SH-SY5Y (cell line): Measurements from ENCODE around the gene TARBP2.

Source experiments
- GATA2 ChIP-seq: IDR thresholded peaks from 2 replicates; pipeline ENCODE4 v1.6.1; 2011; ENCODE audit warnings: mild to moderate bottlenecking, low read depth, low read length
- GATA3 ChIP-seq: IDR thresholded peaks from 2 replicates; pipeline ENCODE4 v1.6.1; 2011; ENCODE audit warnings: low read depth, mild to moderate bottlenecking, low read length, moderate library complexity

- no peak for TF ChIP-seq GATA2
- no peak for TF ChIP-seq GATA3
These were observed 11.7 kb upstream of the TARBP2 start for GRCh38 chr12:53489242-53489864.
